ENCODE results near the gene ZC2HC1B. TPM values are rescaled to one million over a fixed set of nuclear protein-coding genes. Genes with fewer than 3 reads are reported as not detected.

Gene ZC2HC1B
- total RNA-seq, 1 experiment from 2014 or later, result not detected

DNA sequence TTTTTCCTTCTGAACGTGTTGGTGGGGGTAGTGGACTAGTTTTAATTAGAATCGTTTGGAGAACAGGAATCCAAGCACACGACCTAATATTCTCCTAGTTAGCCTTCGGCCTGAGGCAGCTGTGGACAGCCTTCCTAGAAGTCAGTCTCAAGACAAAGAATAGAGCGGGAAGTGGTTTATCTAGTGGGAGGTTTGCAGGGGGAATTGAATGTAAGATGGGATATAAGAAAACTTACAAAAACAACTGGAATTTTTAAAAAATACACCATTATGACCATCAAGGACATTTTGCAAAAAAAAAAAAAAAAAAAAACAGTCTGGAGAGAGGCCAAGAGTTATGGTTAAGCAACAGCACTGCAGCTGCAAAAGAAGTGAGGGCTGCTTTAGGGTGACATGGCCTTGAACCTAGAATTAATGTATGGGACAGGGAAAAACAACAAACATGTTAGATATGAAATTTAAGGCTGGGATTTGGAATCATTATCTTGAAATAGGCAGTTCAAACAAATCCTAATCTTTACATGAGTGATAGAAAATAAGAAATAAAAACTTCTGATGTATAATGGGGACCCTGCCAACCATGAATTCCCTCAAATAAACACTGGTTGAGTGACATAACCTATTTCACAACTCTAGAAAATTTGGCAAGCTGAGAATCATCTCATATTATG lies 103.6 kb downstream of the ZC2HC1B start:
- no peaks in the 10 kb centered on the region for H3K36me3 ChIP-seq (ENCODE audit: control insufficient read depth in 1 of 2, insufficient read depth in 2 of 2, low read length in 2 of 2)
- no peak overlapping the region for H3K4me3 ChIP-seq (replicated peaks in 1 of 2; ENCODE audit: low read depth in 1 of 2, low read length in 2 of 2)
- RAD21 ChIA-PET (ENCODE audit: low non-redundant PET in 1 of 2, low total read pairs in 2 of 2, uncharacterized antibody in 2 of 2, unreplicated experiment in 2 of 2), result no interaction called here
- no peak overlapping the region for H2AFZ ChIP-seq (ENCODE audit: low read depth, low read length, poor library complexity, severe bottlenecking)
- H3K4me2 ChIP-seq (ENCODE audit: low read length), result no peak overlapping the region
- H4K20me1 ChIP-seq (ENCODE audit: insufficient read depth), result no peaks in the 10 kb centered on the region
- H3K27me3 ChIP-seq (ENCODE audit: insufficient read depth, low read length), result no peaks in the 10 kb centered on the region
- H3K27ac ChIP-seq (ENCODE audit: low read depth, low read length), result no peak overlapping the region
- H3K79me2 ChIP-seq (ENCODE audit: insufficient read depth, low read length), result no peaks in the 10 kb centered on the region
- no peaks in the 10 kb centered on the region for H3K4me1 ChIP-seq (ENCODE audit: control insufficient read depth in 1 of 2, insufficient read depth in 2 of 2, low read length in 2 of 2)
- H3K9me3 ChIP-seq (ENCODE audit: control insufficient read depth in 1 of 2, insufficient read depth in 1 of 2, low read depth in 1 of 2, low read length in 2 of 2), result no peaks in the 10 kb centered on the region
- H3K9ac ChIP-seq (ENCODE audit: low read length), result no peak overlapping the region
- H3K9me2 ChIP-seq (ENCODE audit: insufficient read depth), result no peaks in the 10 kb centered on the region
- no peak for TF ChIP-seq SRF (IDR thresholded peaks at IDR 0.05; ENCODE audit: low read depth)
- no peak for TF ChIP-seq POLR2AphosphoS5 (IDR thresholded peaks at IDR 0.05; ENCODE audit: low read depth, low read length)
- TF ChIP-seq, protein P1, sequence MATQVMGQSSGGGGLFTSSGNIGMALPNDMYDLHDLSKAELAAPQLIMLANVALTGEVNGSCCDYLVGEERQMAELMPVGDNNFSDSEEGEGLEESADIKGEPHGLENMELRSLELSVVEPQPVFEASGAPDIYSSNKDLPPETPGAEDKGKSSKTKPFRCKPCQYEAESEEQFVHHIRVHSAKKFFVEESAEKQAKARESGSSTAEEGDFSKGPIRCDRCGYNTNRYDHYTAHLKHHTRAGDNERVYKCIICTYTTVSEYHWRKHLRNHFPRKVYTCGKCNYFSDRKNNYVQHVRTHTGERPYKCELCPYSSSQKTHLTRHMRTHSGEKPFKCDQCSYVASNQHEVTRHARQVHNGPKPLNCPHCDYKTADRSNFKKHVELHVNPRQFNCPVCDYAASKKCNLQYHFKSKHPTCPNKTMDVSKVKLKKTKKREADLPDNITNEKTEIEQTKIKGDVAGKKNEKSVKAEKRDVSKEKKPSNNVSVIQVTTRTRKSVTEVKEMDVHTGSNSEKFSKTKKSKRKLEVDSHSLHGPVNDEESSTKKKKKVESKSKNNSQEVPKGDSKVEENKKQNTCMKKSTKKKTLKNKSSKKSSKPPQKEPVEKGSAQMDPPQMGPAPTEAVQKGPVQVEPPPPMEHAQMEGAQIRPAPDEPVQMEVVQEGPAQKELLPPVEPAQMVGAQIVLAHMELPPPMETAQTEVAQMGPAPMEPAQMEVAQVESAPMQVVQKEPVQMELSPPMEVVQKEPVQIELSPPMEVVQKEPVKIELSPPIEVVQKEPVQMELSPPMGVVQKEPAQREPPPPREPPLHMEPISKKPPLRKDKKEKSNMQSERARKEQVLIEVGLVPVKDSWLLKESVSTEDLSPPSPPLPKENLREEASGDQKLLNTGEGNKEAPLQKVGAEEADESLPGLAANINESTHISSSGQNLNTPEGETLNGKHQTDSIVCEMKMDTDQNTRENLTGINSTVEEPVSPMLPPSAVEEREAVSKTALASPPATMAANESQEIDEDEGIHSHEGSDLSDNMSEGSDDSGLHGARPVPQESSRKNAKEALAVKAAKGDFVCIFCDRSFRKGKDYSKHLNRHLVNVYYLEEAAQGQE (IDR thresholded peaks at IDR 0.05; ENCODE audit: low read depth), result no peak
- no peak for TF ChIP-seq EGR1 (IDR thresholded peaks at IDR 0.05; ENCODE audit: low read depth)
- TF ChIP-seq, protein P2, sequence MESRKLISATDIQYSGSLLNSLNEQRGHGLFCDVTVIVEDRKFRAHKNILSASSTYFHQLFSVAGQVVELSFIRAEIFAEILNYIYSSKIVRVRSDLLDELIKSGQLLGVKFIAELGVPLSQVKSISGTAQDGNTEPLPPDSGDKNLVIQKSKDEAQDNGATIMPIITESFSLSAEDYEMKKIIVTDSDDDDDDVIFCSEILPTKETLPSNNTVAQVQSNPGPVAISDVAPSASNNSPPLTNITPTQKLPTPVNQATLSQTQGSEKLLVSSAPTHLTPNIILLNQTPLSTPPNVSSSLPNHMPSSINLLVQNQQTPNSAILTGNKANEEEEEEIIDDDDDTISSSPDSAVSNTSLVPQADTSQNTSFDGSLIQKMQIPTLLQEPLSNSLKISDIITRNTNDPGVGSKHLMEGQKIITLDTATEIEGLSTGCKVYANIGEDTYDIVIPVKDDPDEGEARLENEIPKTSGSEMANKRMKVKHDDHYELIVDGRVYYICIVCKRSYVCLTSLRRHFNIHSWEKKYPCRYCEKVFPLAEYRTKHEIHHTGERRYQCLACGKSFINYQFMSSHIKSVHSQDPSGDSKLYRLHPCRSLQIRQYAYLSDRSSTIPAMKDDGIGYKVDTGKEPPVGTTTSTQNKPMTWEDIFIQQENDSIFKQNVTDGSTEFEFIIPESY (IDR thresholded peaks at IDR 0.05; ENCODE audit: extremely low read depth, insufficient replicate concordance, low read length), result no peak
- BruUV-seq (replicated peaks), result no TSS peak
- POLR2A ChIA-PET, result no interaction called here
- intact Hi-C loops (cut with micrococcal nuclease), result no loop called here
- ATAC-seq, result no peak
- no peak for DNase-seq (ENCODE audit: low read depth, low spot score)
- CTCF ChIA-PET, result no interaction called here
